ENCODE measurements around the gene BHLHE41. TPM values are rescaled to one million over a fixed set of nuclear protein-coding genes. Genes with fewer than 3 reads are reported as not detected.

Gene BHLHE41
- total and polyA plus RNA-seq, 2 of the 4 experiments (the other 2 are of a cell fraction) = 0.72 to 3.8 TPM

DNA sequence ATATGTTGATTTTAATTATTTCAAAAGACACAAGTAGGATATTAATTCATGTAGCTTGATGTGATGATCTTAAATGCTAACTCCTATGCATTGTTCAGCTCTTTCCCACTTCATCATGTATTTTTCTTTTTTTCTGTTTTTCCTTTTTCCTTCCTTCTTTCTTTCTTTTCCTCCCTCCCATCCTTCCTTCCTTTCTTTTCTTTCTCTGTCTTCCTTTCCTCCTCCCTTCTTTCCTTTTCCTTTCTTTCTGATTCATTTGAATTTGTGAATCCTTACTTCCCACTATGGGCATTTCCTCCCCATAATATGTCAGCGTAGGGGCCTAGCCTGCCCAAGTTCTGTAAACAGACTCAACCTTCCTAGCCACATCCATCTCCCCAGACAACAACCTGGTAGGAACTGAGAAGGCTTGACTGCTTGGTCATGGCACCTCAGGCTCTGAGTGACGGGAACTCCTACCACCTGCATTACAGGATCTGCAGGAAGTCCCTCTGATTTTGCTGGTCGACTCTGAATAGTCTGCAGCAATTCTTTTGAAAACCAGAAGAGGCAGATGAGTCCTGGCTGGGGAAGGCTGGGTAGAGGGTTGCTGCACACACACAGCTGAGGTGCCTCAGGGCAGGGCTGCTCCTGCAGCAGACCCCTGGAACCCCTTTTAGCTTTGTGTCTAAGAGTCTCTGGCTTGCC, 33.4 kb upstream of the BHLHE41 start:
- TF ChIP-seq, protein P1, sequence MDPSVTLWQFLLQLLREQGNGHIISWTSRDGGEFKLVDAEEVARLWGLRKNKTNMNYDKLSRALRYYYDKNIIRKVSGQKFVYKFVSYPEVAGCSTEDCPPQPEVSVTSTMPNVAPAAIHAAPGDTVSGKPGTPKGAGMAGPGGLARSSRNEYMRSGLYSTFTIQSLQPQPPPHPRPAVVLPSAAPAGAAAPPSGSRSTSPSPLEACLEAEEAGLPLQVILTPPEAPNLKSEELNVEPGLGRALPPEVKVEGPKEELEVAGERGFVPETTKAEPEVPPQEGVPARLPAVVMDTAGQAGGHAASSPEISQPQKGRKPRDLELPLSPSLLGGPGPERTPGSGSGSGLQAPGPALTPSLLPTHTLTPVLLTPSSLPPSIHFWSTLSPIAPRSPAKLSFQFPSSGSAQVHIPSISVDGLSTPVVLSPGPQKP (IDR thresholded peaks at IDR 0.05; ENCODE audit: borderline replicate concordance, low read depth, low read length) = no peak
- TF ChIP-seq BHLHE40 (IDR thresholded peaks at IDR 0.05; ENCODE audit: low read depth, low read length) (no peak), RCOR1 (IDR thresholded peaks at IDR 0.05; ENCODE audit: insufficient replicate concordance, low read length) (no peak), NFE2L2 (IDR thresholded peaks at IDR 0.05; ENCODE audit: low read depth, low read length) (no peak), MAZ (IDR thresholded peaks at IDR 0.05; ENCODE audit: borderline replicate concordance, low read depth, low read length) (no peak), MAFK (IDR thresholded peaks at IDR 0.05; ENCODE audit: low read depth, low read length) (no peak), POLR2A (IDR thresholded peaks at IDR 0.05; ENCODE audit: low read depth, low read length) (no peak), RFX5 (IDR thresholded peaks at IDR 0.05; ENCODE audit: low read depth, low read length) (no peak), MXI1 (IDR thresholded peaks at IDR 0.05; ENCODE audit: borderline replicate concordance, low read depth, low read length) (no peak), CEBPB (IDR thresholded peaks at IDR 0.05; ENCODE audit: low read depth, low read length) (no peak)
- TF ChIP-seq, protein P2, sequence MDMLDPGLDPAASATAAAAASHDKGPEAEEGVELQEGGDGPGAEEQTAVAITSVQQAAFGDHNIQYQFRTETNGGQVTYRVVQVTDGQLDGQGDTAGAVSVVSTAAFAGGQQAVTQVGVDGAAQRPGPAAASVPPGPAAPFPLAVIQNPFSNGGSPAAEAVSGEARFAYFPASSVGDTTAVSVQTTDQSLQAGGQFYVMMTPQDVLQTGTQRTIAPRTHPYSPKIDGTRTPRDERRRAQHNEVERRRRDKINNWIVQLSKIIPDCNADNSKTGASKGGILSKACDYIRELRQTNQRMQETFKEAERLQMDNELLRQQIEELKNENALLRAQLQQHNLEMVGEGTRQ (IDR thresholded peaks at IDR 0.05; ENCODE audit: low read depth, low read length) = no peak
- Histone ChIP-seq H3K36me3 (ENCODE audit: control insufficient read depth, insufficient read depth, low read length) (no peaks in the 10 kb centered on the region), H2BK120ac (ENCODE audit: low read depth, low read length) (no peak overlapping the region), H2BK15ac (ENCODE audit: low read depth, low read length) (no peak overlapping the region), H3K4me1 (ENCODE audit: control insufficient read depth, insufficient read depth, low read length) (peaks cover 7% of the 10 kb centered on the region), H3K79me1 (ENCODE audit: low read depth in 1 of 2, low read length in 2 of 2) (no peaks in the 10 kb centered on the region), H2AFZ (replicated peaks; ENCODE audit: low read length, poor library complexity) (no peak overlapping the region), H3K23ac (ENCODE audit: low read depth, low read length) (no peak overlapping the region), H3K27me3 (ENCODE audit: control insufficient read depth, insufficient read depth, low read length) (peaks cover 14% of the 10 kb centered on the region), H3K4me3 (ENCODE audit: insufficient read depth, low read depth, low read length) (no peak overlapping the region), H2AK9ac (replicated peaks; ENCODE audit: low read depth, low read length, poor library complexity) (peak overlapping the region; percentile 46), H4K5ac (ENCODE audit: low read depth, low read length) (no peak overlapping the region), H2BK5ac (ENCODE audit: low read depth, low read length, poor library complexity, severe bottlenecking) (no peak overlapping the region), H4K8ac (ENCODE audit: low read depth in 2 of 2, low read length in 2 of 2) (no peak overlapping the region), H3K56ac (ENCODE audit: extremely low read depth, insufficient read depth, low read length) (no peak overlapping the region), H3K27ac (ENCODE audit: insufficient read depth, low read length) (no peak overlapping the region), H3K14ac (replicated peaks; ENCODE audit: low read depth, low read length) (no peak overlapping the region), H3K18ac (ENCODE audit: low read depth, low read length) (no peak overlapping the region), H3K9me1 (ENCODE audit: insufficient read depth, low read length) (peaks cover 6% of the 10 kb centered on the region), H3K9ac (ENCODE audit: low read depth, low read length) (no peak overlapping the region), H4K91ac (ENCODE audit: insufficient read depth, low read depth, low read length) (no peak overlapping the region), H2AK5ac (ENCODE audit: low read depth, low read length) (no peak overlapping the region), H2BK20ac (ENCODE audit: low read depth, low read length) (no peak overlapping the region), H3K4me2 (ENCODE audit: low read depth, low read length) (no peak overlapping the region), H4K20me1 (ENCODE audit: insufficient read depth, low read length) (no peaks in the 10 kb centered on the region), H3K9me3 (ENCODE audit: control insufficient read depth, insufficient read depth, low read length) (no peaks in the 10 kb centered on the region; the same call in 1 of the 2 replicates), H3K4ac (ENCODE audit: low read depth, low read length) (no peak overlapping the region; the same call in 1 of the 2 replicates)
- dilution Hi-C loops (cut with HindIII; ENCODE audit: low sequenced_read_pairs, unreplicated experiment) (no loop called here), in situ Hi-C loops (cut with MboI; ENCODE audit: low sequenced_read_pairs) (no loop called here), intact Hi-C loops (cut with micrococcal nuclease) (no loop called here)
- BruUV-seq (replicated peaks) = no TSS peak
- ChIA-PET CTCF (interaction anchor here (0.6 kb wide), 1 partner anchor 310 kb away, joined by 3 read pairs; no protein-coding TSS in a partner anchor), POLR2A (ENCODE audit: unreplicated experiment) (no interaction called here)
- no CpG with 5 or more reads among the region's 3 CpGs for WGBS, 2 experiments (ENCODE audit: extremely low coverage in 2 of 2, insufficient read length in 1 of 2)
- DNase-seq = no peak
- no peak for ATAC-seq (ENCODE audit: low read depth)
